Right atrium auricular region (tissue), 2 donors: ENCODE results near the gene MLPH. TPM values are rescaled to one million over a fixed set of nuclear protein-coding genes. Genes with fewer than 3 reads are reported as not detected.

Experiments
- DNase-seq: peaks from one replicate; pipeline ENCODE4 v3.0.0-alpha.2; 2019; ENCODE audit warnings: low spot score
- H3K27ac ChIP-seq, 2 donors: fragments of 200-600 bp; sonication (generic); 1 replicate in 1 of 2; 2 replicates in 1 of 2; pipeline ENCODE4 v1.5.1; 2016 to 2019
- H3K27me3 ChIP-seq, 2 donors: fragments of 200-600 bp; sonication (generic); one replicate each; pipeline versions ENCODE4 v1.5.1 to v1.6.0; 2017 to 2019
- H3K36me3 ChIP-seq: fragments of 200-600 bp; sonication (generic); one replicate; pipeline ENCODE4 v1.5.1; 2016
- H3K4me1 ChIP-seq, 2 donors: fragments of 200-600 bp; sonication (generic); one replicate each; pipeline versions ENCODE4 v1.5.1 to v1.6.0; 2017 to 2019
- H3K4me3 ChIP-seq, 2 donors: fragments of 200-600 bp; sonication (generic); 1 replicate in 1 of 2; 2 replicates in 1 of 2; pipeline ENCODE4 v1.5.1; 2017 to 2019; ENCODE audit warnings: mild to moderate bottlenecking in 1 of 2, moderate library complexity in 1 of 2
- H3K9me3 ChIP-seq, 2 donors: fragments of 200-600 bp; sonication (generic); one replicate each; pipeline ENCODE4 v1.5.1; 2019
- CTCF ChIP-seq, 2 donors: fragments of 200-600 bp; sonication (generic); IDR thresholded peaks; one replicate each; pipeline ENCODE4 v1.5.1; 2019; ENCODE audit warnings: antibody characterized with exemption in 2 of 2
- total RNA-seq, 2 donors: library from RNA; depleted of rRNA; stranded (reverse); fragments of >200 nt; gene quantifications; one replicate each; pipeline ENCODE4 v1.1.0, GENCODE V29; 2016

Gene MLPH
- total RNA-seq, 2 donors from 2014 or later, result 27.1 to 108 TPM

GRCh38 chr2:237564526-237565131 lies 77.6 kb downstream of the MLPH start:
- no peak for DNase-seq
- no peak overlapping the region for H3K4me3 ChIP-seq
- H3K36me3 ChIP-seq, result no peaks in the 10 kb centered on the region
- peaks cover 0 to under 1% of the 10 kb centered on the region in 2 donors for H3K4me1 ChIP-seq
- no peak overlapping the region for H3K27ac ChIP-seq
- no peak for TF ChIP-seq CTCF (IDR thresholded peaks at IDR 0.05)
- no peaks in the 10 kb centered on the region for H3K27me3 ChIP-seq
- no peaks in the 10 kb centered on the region for H3K9me3 ChIP-seq

DNA sequence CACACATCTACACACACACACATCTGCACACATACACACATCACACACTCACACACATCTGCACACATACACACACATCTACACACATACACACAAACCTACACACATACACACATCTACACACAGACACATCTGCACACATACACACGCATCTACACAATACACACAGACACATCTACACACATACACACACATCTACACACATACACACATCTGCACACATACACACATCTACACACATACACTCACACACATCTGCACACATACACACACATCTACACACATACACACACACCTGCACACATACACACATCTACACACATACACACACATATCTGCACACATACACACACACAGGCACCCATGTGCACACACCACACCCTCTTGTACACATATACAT lies 78.9 kb downstream of the MLPH start:
- Histone ChIP-seq H3K27ac (no peak overlapping the region), H3K4me1 (no peaks in the 10 kb centered on the region), H3K36me3 (no peaks in the 10 kb centered on the region), H3K9me3 (no peaks in the 10 kb centered on the region), H3K27me3 (no peaks in the 10 kb centered on the region), H3K4me3 (no peak overlapping the region)
- TF ChIP-seq CTCF (IDR thresholded peaks at IDR 0.05), result no peak
- DNase-seq, result no peak

GRCh38 chr2:237566401-237567235 lies 79.6 kb downstream of the MLPH start, which contains the start of gene PRLH:
TSS of gene PRLH (plus strand) at chr2:237566574. CDS start at chr2:237566574, 0 bp downstream.
- no peaks in the 10 kb centered on the region for H3K9me3 ChIP-seq
- no peaks in the 10 kb centered on the region for H3K27me3 ChIP-seq
- DNase-seq, result no peak
- no peaks in the 10 kb centered on the region for H3K4me1 ChIP-seq
- no peaks in the 10 kb centered on the region for H3K36me3 ChIP-seq
- TF ChIP-seq CTCF (IDR thresholded peaks at IDR 0.05), result no peak
- H3K27ac ChIP-seq, result no peak within 1 kb of the TSS
- no peak within 1 kb of the TSS for H3K4me3 ChIP-seq

DNA sequence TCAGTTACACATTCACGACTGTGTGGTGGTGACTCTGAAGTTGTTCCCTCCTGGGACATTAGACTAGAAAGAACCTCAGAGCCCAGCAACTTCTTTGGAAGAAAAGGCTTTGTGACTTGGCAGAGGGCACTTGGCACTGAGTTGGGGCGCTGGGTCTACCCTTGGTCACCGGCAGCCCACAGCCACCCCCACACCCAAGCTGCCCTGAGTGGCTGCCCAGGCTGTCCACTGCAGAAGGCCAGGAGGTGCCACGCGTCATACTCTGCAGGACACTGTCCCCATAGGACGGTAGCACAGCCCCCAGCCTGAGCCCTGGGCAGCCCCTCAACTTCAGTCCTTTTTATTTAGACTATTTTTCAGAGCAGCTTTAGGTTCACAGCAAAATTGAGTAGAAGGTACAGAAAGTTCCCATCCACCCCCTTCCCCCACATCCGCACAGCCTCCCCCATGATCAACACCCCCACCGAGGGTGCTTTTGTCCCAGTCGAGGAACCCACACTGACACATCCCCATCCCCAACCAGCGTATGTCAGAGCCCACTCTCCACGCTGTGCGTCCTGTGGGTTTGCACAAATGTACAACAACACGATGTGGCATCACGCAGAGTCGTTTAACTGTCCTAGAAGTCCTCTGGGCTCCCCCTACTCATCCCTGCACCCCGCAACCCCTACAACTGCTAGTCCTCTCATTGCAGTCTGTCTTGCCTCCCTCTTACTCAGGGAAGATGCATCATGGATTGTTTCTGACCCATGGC lies 80.4 kb downstream of the MLPH start:
- Histone ChIP-seq H3K36me3 (no peaks in the 10 kb centered on the region), H3K27ac (no peak overlapping the region), H3K4me1 (peaks cover 0 to 4% of the 10 kb centered on the region in 2 donors), H3K4me3 (no peak overlapping the region), H3K27me3 (no peaks in the 10 kb centered on the region), H3K9me3 (no peaks in the 10 kb centered on the region)
- no peak for TF ChIP-seq CTCF (IDR thresholded peaks at IDR 0.05)
- DNase-seq, result no peak

DNA sequence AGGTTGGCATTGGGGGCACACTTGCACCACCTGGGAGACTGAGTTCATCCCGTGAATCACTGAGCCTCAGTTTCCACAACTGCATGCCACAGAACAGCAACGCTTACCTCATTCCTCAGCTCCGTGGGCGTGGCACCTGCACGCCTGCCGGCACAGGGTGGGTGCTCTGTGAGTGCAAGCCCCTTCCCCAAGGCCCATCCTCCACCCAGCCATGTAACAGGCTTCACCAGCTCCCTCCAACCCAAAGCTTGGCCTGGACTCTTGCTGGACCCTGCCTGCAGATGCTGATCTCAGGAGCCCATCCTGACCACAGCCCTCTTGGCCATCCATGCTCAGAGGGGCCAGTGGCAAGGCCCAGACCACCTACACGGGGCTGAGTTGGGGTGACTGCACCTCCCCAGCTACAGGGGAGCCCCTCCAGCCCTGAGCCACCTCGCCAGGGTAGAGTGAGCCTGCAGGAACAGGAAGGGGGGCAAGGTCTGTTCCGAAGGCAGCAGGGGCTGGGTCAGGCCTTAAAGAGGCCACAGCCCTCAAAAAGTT lies 81.1 kb downstream of the MLPH start:
- DNase-seq, result no peak
- Histone ChIP-seq H3K36me3 (no peaks in the 10 kb centered on the region), H3K4me1 (peaks cover 0 to 5% of the 10 kb centered on the region in 2 donors), H3K27ac (no peak overlapping the region), H3K9me3 (no peaks in the 10 kb centered on the region), H3K4me3 (no peak overlapping the region), H3K27me3 (no peaks in the 10 kb centered on the region)
- TF ChIP-seq CTCF (IDR thresholded peaks at IDR 0.05), result no peak
